GM18507 (cell line): ENCODE results near the gene EPN1.

Experiments used
- DNase-seq: peaks from one replicate; pipeline ENCODE4 v3.0.0; 2011; ENCODE audit warnings: low read depth; ENCODE audit not compliant: insufficient read length; ENCODE audit errors: extremely low spot score
- FAIRE-seq: peaks from 2 replicates; lab custom pipeline; 2011; peaks lifted over from hg19 to GRCh38; lab: Jason Lieb, UNC

EPN1 gene

DNA sequence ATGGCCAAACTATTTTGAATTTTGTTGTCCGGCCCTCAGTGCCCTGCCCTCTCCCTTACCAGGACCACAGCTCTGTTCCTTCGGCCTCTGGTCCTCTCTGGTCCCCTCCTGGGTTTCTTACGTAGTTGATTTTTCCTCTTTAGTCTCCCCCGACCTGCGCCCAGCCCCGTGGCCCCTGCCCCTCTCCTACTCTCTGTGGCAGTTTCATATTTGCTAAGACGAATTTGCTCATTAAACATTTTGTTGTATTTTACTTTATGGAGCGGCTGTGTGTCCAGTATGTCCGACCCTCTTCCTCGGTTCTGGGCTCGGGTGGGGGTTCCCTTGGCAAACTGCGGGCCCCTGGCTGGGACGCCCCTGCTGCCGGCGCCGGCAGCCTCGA lies 576 bp upstream of the EPN1 start:
- DNase-seq (no peak), FAIRE-seq (no peak)

DNA sequence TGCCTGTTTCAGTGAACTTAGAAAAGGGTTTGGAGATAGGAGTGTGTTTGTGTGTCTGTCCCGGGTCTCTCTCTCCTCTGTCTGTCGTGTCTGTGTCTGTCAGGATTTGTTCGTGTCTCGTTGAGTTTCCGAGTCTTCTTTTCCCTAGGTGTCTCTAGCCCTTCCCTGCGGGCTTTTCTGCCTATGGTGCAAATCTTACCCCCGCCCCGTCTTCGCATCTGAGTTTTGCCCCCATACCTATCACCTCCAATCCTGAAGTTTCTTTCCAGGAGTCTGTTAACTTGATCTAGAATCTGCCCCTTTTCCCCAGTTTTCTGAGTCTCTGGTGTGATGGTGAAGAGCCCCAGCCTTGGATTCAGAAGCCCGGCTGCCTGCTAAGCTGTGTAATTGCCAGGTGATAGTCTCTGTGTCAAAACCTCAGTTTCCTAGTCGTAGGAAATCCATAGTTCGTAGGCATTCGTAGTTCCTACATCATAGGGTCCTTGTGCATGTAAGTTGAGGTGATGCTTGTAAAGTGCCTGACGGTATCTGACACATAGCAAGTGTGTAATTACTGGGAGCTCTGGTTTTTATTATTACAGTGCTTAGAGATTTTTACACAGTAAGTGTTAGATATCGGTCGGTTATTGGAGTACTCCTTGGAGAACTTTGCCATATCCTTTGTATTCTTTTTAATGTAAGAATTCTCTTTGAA lies 782 bp downstream of the EPN1 start:
- FAIRE-seq (no peak), DNase-seq (no peak)

GRCh38 chr19:55676383-55676782 lies 1.4 kb downstream of the EPN1 start:
- DNase-seq (no peak), FAIRE-seq (no peak)

GRCh38 chr19:55676889-55677505 lies 2.0 kb downstream of the EPN1 start:
- DNase-seq (no peak), FAIRE-seq (peak; percentile 66)

DNA sequence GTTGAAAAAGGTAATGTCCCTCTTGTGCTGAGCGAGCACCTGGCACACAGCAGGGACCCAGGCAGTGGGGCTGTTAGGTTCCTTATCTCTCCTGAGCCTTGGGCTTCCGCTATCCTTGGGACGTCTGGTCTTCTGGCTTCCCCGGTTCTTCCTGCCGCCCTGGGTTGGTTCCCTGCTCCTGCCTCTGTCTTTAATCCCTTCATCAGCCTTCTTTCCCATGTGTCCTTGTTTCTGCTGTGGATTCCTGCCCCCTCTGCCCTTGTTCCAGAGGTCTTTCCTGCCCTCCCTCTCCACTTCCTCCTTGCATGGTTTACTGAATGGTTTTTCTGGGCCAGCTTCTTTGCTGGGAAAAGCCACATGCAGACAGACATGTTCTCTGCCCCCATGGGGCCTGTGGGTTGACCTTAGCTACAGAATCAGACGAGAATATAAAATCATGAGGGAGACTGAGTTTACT lies 2.6 kb downstream of the EPN1 start:
- FAIRE-seq (no peak), DNase-seq (no peak)

DNA sequence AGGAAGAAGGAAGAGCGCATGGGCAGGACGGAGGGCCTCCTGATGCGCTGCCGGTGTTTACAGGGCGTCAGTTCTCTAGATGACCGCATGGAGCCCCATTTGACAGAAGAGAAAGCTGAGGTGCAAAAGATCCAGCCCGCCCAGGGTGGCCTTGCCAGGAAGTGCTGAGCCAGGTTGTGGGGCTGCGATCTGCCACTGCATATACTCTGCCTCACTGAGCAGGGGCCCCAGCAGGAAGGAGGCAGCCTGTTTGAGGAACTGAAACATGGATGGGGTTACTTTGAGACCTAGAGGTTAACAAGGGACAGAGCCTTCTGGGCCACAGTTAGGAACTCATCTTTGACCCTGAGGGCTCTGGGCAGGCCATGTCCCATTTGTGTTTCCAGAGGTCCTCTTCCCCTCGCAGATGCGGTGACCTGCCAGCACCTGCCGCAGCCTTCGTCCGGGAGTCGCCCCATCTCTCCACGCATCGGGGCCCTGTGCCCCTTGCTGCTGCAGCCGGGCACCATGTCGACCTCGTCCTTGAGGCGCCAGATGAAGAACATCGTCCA lies 3.2 kb downstream of the EPN1 start:
- FAIRE-seq (peak; percentile 98), DNase-seq (peak; percentile 62)

- FAIRE-seq (no peak), DNase-seq (no peak)
Observed at GRCh38 chr19:55679343-55680257, 4.6 kb downstream of the EPN1 start.

DNA sequence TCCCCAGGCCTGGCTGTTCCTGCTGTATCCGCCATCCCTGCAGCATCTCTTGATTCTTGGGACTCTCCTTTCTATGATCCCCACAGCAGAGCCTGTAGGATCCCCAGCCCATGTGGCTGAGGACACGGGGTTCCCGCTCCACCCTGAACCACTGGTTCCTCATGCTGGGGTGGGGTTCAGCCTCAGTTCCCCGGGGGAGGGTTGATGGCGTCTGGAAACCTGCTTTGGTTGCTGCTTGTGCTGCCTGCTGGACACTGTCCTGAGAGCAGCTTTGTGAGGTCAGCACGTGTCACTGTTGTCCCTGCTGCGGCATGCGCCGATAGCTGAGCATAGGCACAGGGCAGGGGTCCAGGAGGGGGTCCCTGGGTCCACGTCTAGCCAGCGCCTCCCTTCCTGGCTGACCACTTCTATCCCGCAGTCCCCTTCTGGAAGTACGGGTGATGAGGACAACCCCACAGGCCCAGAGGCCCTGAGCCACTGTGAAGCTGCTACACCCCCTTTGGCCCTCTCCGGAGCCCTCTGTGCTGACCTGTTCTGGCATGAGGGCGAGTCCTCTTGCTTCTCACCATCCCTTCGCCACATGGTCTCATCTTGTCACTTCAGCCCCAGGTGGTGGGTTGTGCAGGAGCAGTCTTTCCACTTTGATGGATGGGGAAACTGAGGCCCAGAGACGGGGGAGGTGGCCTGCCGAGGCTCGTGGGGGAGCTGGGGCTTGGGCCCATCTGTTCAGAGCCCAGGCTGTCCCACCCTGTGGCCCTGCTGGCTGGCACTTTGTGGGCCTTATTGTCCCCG lies 5.5 kb downstream of the EPN1 start:
- DNase-seq, result no peak

DNA sequence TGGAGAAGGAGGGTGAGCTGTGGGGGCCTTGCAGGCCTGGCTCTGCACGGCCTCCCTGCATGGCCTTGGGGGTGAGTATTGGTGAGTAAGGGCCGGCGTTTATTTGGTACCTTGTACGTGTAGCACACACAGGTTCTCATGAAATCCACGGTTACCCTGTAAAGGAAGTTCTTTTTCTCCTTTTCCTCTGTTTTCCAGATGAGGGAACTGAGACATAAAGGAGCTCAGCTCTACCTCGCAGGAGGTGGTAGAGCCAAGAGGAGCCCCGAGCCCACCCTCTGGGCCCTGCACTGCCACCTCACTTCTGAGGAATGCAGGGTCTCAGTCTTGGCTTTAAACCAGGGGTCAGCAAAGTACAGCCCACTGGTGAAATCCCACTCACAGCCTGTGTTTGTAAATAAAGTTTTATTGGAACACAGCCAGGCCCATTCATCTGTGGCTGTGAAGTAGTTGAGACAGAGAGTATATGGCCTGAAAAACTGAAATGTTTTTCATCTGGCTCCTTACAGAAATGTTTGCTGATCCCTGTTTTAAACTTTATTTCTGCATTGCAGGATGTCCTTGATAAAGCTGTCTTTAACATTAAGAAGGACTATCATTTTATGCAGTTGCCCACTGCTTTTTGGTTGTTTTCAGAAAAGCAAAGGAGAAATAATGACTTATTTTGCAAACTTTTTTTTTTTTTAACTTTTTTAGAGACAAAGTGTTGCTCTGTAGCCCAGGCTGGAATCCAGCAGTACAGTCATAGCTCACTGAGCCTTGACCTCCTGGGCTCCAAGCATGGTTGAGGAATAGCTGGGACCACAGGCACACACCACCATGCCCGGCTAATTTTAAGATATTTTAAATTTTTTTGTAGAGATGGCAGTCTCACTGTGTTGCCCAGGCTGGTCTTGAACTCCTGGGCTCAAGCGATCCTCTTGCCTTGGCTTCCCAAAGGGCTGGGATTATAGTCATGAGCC lies 6.4 kb downstream of the EPN1 start:
- no peak for FAIRE-seq
- DNase-seq, result no peak

More for the DNA sequence above, 5.5 kb downstream of the EPN1 start:
- no peak for FAIRE-seq

DNA sequence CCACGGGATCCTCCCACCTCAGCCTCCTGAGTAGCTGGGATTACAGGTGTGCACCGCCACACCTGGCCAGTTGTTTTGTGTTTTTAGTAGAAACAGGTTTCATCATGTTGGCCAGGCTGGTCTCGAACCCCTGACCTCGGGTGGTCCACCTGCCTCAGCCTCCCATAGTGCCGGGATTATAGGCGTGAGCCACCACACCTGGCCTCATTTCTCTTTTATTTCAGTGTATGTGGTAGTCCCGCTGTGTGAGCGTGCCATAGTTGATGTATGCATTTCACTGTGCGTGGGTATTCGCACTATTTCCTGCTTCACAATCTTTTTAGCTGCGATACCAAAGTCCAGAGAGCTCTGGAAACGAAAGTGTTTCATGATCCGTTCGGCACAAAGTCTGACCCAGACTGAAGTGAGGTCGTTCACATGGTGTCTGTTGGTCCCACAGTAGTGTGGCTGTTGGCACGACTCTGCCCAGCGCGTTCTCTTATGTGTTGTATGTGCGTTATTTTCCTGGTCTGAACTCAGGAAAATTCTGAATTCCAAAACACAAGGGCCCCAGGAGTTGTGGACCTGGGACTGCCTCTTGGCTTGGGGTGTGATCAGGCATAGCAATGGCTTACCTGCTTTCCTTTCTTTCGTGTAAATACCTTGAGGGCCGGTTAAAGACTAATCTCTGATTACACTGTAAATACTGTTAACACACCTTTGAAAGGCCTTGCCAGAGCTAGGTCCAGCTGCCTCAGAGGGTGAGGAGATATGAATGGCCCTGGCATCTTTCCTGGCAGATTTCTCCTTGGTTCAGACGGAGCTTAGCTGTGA lies 8.6 kb downstream of the EPN1 start:
- no peak for DNase-seq
- no peak for FAIRE-seq

GRCh38 chr19:55684946-55685681 lies 10.1 kb downstream of the EPN1 start:
- no peak for FAIRE-seq
- no peak for DNase-seq

- DNase-seq (no peak), FAIRE-seq (no peak)
Observed at GRCh38 chr19:55685776-55686175, 10.8 kb downstream of the EPN1 start.

DNA sequence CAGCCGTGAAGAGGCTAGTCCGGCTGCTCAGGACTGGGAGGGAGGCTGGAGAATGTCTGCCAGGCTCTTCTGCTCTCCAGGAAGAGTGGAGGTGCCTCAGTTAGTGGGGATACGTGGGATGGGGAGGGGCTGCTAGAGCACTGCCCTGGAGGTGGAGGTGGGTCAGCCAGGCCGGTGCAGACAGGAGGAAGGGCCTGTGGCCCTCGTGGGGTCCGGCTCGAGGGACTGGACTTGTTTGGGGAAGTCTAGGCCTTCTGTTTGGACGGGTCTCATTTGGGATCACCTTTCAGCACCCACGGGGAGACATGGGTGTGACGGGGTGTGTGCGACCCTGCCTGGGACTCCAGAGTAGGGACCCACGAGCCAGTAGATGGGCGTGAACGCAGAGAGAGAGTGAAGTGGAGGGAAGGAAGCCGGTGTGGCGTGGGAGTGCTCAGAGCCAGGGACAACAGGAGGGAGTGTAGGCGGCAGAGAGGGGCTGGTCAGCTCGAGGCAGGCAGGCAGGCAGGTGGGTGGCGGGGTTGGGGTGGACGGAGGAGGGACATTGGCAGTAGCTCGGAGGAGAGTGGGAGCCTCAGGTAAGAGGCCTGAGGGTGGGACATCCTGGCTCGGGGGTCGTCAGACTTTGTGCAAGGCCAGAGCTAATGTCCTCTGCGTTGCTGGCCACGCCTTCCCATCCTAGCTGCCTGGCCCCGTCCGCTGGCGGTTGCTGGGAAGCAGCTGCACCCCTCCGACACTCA lies 11.5 kb downstream of the EPN1 start:
- DNase-seq, result no peak
- no peak for FAIRE-seq

DNA sequence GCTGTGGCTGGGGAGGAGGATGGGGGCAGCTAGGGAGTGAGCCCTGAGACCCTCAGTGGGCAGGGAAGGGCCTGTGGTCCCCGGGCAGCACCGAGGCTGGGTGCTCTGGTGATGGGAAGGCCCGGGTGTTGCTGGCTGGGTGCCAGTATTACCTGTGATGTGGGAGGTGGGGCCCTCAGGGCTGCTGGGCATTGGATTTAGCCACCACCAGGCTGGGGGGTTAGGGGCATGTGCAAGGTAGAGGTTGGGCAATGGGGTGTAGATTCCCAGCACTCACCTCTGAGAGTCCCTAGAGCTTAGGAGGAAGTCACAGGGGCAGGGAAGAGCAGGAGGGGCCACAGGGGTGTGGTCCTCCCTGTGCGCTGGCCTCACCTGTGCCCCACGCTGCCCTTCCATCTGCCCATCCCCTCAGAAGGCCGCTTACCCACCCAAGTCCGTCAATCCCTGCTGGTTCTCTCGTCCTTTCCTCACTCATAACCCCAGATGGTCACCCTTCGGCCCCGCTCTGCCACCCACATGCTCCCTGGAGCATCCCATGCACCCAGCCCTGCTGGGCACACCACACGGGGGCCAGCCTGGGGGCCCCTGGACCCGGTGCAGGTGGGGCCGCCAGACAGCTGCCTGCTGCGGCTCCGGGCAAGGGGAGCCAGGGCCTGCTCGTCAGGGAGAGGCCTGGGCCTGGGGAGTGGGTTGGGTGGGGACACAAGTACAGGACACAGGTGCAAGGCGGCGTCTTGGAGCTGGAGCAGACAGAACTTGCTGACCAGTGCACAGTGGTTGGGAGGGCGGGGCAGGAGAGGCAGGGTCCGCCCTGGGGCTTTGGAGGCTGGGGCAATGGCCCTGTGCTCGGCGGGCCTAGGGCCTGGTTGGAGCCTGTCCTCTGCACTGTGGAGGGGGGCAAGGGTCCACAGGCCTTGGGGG lies 12.5 kb downstream of the EPN1 start:
- FAIRE-seq (no peak), DNase-seq (no peak)
